ENCODE measurements around the gene ANGPTL2.

Gene ANGPTL2

GRCh38 chr9:127159949-127160610 is 37.6 kb upstream of the ANGPTL2 start:
- Histone ChIP-seq H4K20me1 (peaks cover 0 to 6% (median 0%) of the 10 kb centered on the region in 11 experiments; a peak in 1 of 22 replicates), H3K4me3 (no peak overlapping the region), H3K27ac (peak overlapping the region in 8 of 11 experiments; percentile 7 to 98 (median 88); a peak in 12 of 22 replicates)

GRCh38 chr9:127159325-127159801 is 36.9 kb upstream of the ANGPTL2 start:
- no peak overlapping the region for H3K4me3 ChIP-seq
- peaks cover 0 to 6% (median 0%) of the 10 kb centered on the region in 11 experiments; a peak in 1 of 22 replicates for H4K20me1 ChIP-seq
- no peak for TF ChIP-seq Cebpa-rat (IDR thresholded peaks at IDR 0.05)
- peaks cover 0 to 39% (median 0%) of the 10 kb centered on the region in 11 experiments; a peak in 4 of 22 replicates for H3K27me3 ChIP-seq
- 0 out of 22 replicates have a peak overlapping the region, but pooled peaks of 1 of the 11 experiments have one; percentile 20 for H3K9ac ChIP-seq
- H3K4me2 ChIP-seq = peak overlapping the region; percentile 53 to 95 (median 89)
- H3K4me1 ChIP-seq = peaks cover 60 to 76% (median 70%) of the 10 kb centered on the region in 10 experiments
- no peaks in the 10 kb centered on the region for H3K36me3 ChIP-seq
- H3K27ac ChIP-seq = peak overlapping the region in 4 of 11 experiments; percentile 14 to 98 (median 95); a peak in 5 of 22 replicates
- H3K9me3 ChIP-seq (replicated peaks in 1 of 11) = no peaks in the 10 kb centered on the region

More at GRCh38 chr9:127159949-127160610, 37.6 kb upstream of the ANGPTL2 start:
- H3K4me1 ChIP-seq = peaks cover 59 to 76% (median 70%) of the 10 kb centered on the region in 10 experiments
- peak overlapping the region in 3 of 11 experiments; percentile 33 to 65 (median 48); a peak in 4 of 22 replicates for H3K9ac ChIP-seq
- H3K27me3 ChIP-seq = peaks cover 0 to 38% (median 0%) of the 10 kb centered on the region in 11 experiments; a peak in 4 of 22 replicates
- H3K4me2 ChIP-seq = peak overlapping the region; percentile 73 to 95 (median 89); a peak in 19 of 22 replicates
- no peaks in the 10 kb centered on the region for H3K9me3 ChIP-seq (replicated peaks in 1 of 11)
- no peaks in the 10 kb centered on the region for H3K36me3 ChIP-seq
- no peak for TF ChIP-seq Cebpa-rat (IDR thresholded peaks at IDR 0.05)

GRCh38 chr9:127158786-127159324 is 36.4 kb upstream of the ANGPTL2 start:
- TF ChIP-seq Cebpa-rat (IDR thresholded peaks at IDR 0.05) = no peak
- Histone ChIP-seq H3K9ac (no peak overlapping the region), H3K9me3 (replicated peaks in 1 of 11) (no peaks in the 10 kb centered on the region), H3K27ac (peak overlapping the region in 3 of 11 experiments; percentile 14 to 98 (median 23); a peak in 3 of 22 replicates), H3K36me3 (no peaks in the 10 kb centered on the region), H3K4me1 (peaks cover 60 to 76% (median 70%) of the 10 kb centered on the region in 10 experiments), H4K20me1 (peaks cover 0 to 6% (median 0%) of the 10 kb centered on the region in 11 experiments; a peak in 1 of 22 replicates), H3K4me3 (no peak overlapping the region), H3K27me3 (peaks cover 0 to 39% (median 0%) of the 10 kb centered on the region in 11 experiments; a peak in 4 of 22 replicates), H3K4me2 (peak overlapping the region; percentile 53 to 95 (median 89))

GRCh38 chr9:127155314-127155960 is 33.0 kb upstream of the ANGPTL2 start:
- Histone ChIP-seq H3K9me3 (replicated peaks in 1 of 11) (no peaks in the 10 kb centered on the region), H3K36me3 (no peaks in the 10 kb centered on the region), H3K4me2 (peak overlapping the region; percentile 75 to 94 (median 86)), H3K9ac (peak overlapping the region in 3 of 11 experiments; percentile 29 to 38 (median 31); a peak in 3 of 22 replicates), H3K4me3 (no peak overlapping the region), H3K4me1 (peaks cover 36 to 48% (median 43%) of the 10 kb centered on the region in 10 experiments), H3K27ac (peak overlapping the region in 7 of 11 experiments; percentile 43 to 69 (median 57); a peak in 8 of 22 replicates), H3K27me3 (peaks cover 0 to 37% (median 0%) of the 10 kb centered on the region in 11 experiments; a peak in 4 of 22 replicates), H4K20me1 (0 out of 22 replicates have a peak, but pooled peaks cover 0 to 5% (median 0%) of the 10 kb centered on the region in 11 experiments)
- no peak for TF ChIP-seq Cebpa-rat (IDR thresholded peaks at IDR 0.05)

- no peak for TF ChIP-seq Cebpa-rat (IDR thresholded peaks at IDR 0.05)
- 0 out of 22 replicates have a peak, but pooled peaks cover 0 to 5% (median 0%) of the 10 kb centered on the region in 11 experiments for H4K20me1 ChIP-seq
- no peaks in the 10 kb centered on the region for H3K9me3 ChIP-seq (replicated peaks in 1 of 11)
- peak overlapping the region in 5 of 10 experiments; percentile 5 to 39 (median 22); a peak in 7 of 20 replicates for H3K4me3 ChIP-seq
- no peaks in the 10 kb centered on the region for H3K36me3 ChIP-seq
- peak overlapping the region in 9 of 11 experiments; percentile 29 to 46 (median 38); a peak in 14 of 22 replicates for H3K9ac ChIP-seq
- peaks cover 34 to 40% (median 35%) of the 10 kb centered on the region in 10 experiments for H3K4me1 ChIP-seq
- H3K4me2 ChIP-seq = peak overlapping the region; percentile 75 to 94 (median 86)
- peak overlapping the region; percentile 6 to 69 (median 57); a peak in 18 of 22 replicates for H3K27ac ChIP-seq
- peaks cover 0 to 36% (median 0%) of the 10 kb centered on the region in 11 experiments; a peak in 3 of 22 replicates for H3K27me3 ChIP-seq
These were observed 32.2 kb upstream of the ANGPTL2 start for GRCh38 chr9:127154390-127155191.

GRCh38 chr9:127154003-127154389 is 31.6 kb upstream of the ANGPTL2 start:
- peaks cover 0 to 35% (median 0%) of the 10 kb centered on the region in 11 experiments; a peak in 3 of 22 replicates for H3K27me3 ChIP-seq
- H3K9ac ChIP-seq = peak overlapping the region in 6 of 11 experiments; percentile 29 to 44 (median 40); a peak in 7 of 22 replicates
- H3K36me3 ChIP-seq = no peaks in the 10 kb centered on the region
- H4K20me1 ChIP-seq = 0 out of 22 replicates have a peak, but pooled peaks cover 0 to 5% (median 0%) of the 10 kb centered on the region in 11 experiments
- H3K4me1 ChIP-seq = peaks cover 28 to 34% (median 29%) of the 10 kb centered on the region in 10 experiments
- peak overlapping the region in 9 of 11 experiments; percentile 16 to 69 (median 57); a peak in 15 of 22 replicates for H3K27ac ChIP-seq
- H3K4me2 ChIP-seq = peak overlapping the region; percentile 75 to 94 (median 86)
- TF ChIP-seq Cebpa-rat (IDR thresholded peaks at IDR 0.05) = no peak
- H3K9me3 ChIP-seq (replicated peaks in 1 of 11) = no peaks in the 10 kb centered on the region
- peak overlapping the region in 2 of 10 experiments; percentile 22 to 39; a peak in 3 of 20 replicates for H3K4me3 ChIP-seq

GRCh38 chr9:127153501-127153900 is 31.1 kb upstream of the ANGPTL2 start:
- 0 out of 22 replicates have a peak, but pooled peaks cover 0 to 5% (median 0%) of the 10 kb centered on the region in 11 experiments for H4K20me1 ChIP-seq
- TF ChIP-seq Cebpa-rat (IDR thresholded peaks at IDR 0.05) = no peak
- H3K4me1 ChIP-seq = peaks cover 23 to 29% (median 25%) of the 10 kb centered on the region in 10 experiments
- no peak overlapping the region for H3K4me3 ChIP-seq
- H3K36me3 ChIP-seq = no peaks in the 10 kb centered on the region
- peak overlapping the region; percentile 75 to 94 (median 86) for H3K4me2 ChIP-seq
- no peak overlapping the region for H3K9ac ChIP-seq
- H3K27me3 ChIP-seq = peaks cover 0 to 32% (median 0%) of the 10 kb centered on the region in 11 experiments; a peak in 3 of 22 replicates
- peak overlapping the region in 6 of 11 experiments; percentile 53 to 69 (median 61); a peak in 8 of 22 replicates for H3K27ac ChIP-seq
- H3K9me3 ChIP-seq (replicated peaks in 1 of 11) = no peaks in the 10 kb centered on the region

Measured in BLaER1 treated with 17β-estradiol and CSF1 and Interleukin-3, amounts not matched to agents 10 nM and 100 nM (cell line).